ENCODE results near the gene GDF10.

DNA sequence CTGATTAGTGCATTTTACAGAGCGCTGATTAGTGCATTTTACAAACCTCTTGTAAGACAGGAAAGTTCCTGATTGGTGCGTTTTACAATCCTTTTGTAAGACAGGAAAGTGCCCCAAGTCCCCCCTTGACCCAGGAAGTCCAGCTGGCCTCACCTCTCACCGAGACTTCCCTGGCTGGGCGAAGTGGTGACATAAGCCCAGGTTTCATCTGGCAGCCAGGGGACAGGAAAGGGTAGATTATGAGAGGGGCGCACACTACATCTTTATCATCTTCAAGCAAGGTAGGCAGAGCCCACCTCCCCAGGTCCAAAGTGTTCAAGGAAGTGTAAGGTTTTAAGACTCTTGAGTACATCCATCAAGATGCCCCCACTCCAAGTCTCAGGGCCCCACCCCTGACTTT is 5.5 kb upstream of the GDF10 start:
- TF ChIP-seq, protein P1, sequence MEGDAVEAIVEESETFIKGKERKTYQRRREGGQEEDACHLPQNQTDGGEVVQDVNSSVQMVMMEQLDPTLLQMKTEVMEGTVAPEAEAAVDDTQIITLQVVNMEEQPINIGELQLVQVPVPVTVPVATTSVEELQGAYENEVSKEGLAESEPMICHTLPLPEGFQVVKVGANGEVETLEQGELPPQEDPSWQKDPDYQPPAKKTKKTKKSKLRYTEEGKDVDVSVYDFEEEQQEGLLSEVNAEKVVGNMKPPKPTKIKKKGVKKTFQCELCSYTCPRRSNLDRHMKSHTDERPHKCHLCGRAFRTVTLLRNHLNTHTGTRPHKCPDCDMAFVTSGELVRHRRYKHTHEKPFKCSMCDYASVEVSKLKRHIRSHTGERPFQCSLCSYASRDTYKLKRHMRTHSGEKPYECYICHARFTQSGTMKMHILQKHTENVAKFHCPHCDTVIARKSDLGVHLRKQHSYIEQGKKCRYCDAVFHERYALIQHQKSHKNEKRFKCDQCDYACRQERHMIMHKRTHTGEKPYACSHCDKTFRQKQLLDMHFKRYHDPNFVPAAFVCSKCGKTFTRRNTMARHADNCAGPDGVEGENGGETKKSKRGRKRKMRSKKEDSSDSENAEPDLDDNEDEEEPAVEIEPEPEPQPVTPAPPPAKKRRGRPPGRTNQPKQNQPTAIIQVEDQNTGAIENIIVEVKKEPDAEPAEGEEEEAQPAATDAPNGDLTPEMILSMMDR (IDR thresholded peaks at IDR 0.05), result no peak
- no peak for TF ChIP-seq POLR2A (IDR thresholded peaks at IDR 0.05)
